Activated T-cell treated with anti-CD3 and anti-CD28 coated beads, Interleukin-2, amount 50 U/mL, for 24 hours (primary cell): ENCODE measurements around the gene BIRC2.
A peak's percentile ranks its signal among the peaks of the same experiment; 100 is the strongest.

Experiments used
- DNase-seq: peaks from one replicate; pipeline ENCODE4 v3.0.0-alpha.2; 2020
- H3K27ac Mint-ChIP-seq: 2 replicates; pipeline ENCODE4 v1.8.0; 2020; ENCODE audit warnings: mild to moderate bottlenecking, mixed read lengths
- H3K27me3 Mint-ChIP-seq: 2 replicates; pipeline ENCODE4 v1.8.0; 2020; ENCODE audit warnings: mixed read lengths
- H3K36me3 Mint-ChIP-seq: 2 replicates; pipeline ENCODE4 v1.8.0; 2020; ENCODE audit warnings: low read depth, mixed read lengths
- H3K4me1 Mint-ChIP-seq: 2 replicates; pipeline ENCODE4 v1.8.0; 2020; ENCODE audit warnings: low read depth, mixed read lengths
- H3K4me3 Mint-ChIP-seq: 2 replicates; pipeline ENCODE4 v1.8.0; 2020; ENCODE audit warnings: mild to moderate bottlenecking, moderate library complexity, mixed read lengths
- H3K9me3 Mint-ChIP-seq: 2 replicates; pipeline ENCODE4 v1.8.0; 2020; ENCODE audit warnings: mixed read lengths

Gene BIRC2

GRCh38 chr11:102416976-102417375 is 70.0 kb downstream of the BIRC2 start:
- peaks cover 10% of the 10 kb centered on the region for H3K9me3 Mint-ChIP-seq
- H3K27ac Mint-ChIP-seq, result peak overlapping the region; percentile 92
- H3K4me1 Mint-ChIP-seq, result peaks cover 99% of the 10 kb centered on the region
- H3K27me3 Mint-ChIP-seq, result no peaks in the 10 kb centered on the region
- H3K36me3 Mint-ChIP-seq, result peaks cover 73% of the 10 kb centered on the region
- H3K4me3 Mint-ChIP-seq, result peak overlapping the region; percentile 39
- no peak for DNase-seq

- Mint-ChIP-seq H3K27ac (no peak overlapping the region), H3K9me3 (peaks cover 10% of the 10 kb centered on the region), H3K27me3 (no peaks in the 10 kb centered on the region), H3K4me1 (peaks cover 98% of the 10 kb centered on the region), H3K4me3 (no peak overlapping the region), H3K36me3 (peaks cover 66% of the 10 kb centered on the region)
- DNase-seq, result no peak
These were observed 72.2 kb downstream of the BIRC2 start for GRCh38 chr11:102419181-102419580.

GRCh38 chr11:102420547-102420946 is 73.5 kb downstream of the BIRC2 start:
- DNase-seq, result no peak
- no peaks in the 10 kb centered on the region for H3K27me3 Mint-ChIP-seq
- peak overlapping the region; percentile 7 for H3K4me3 Mint-ChIP-seq
- peaks cover 71% of the 10 kb centered on the region for H3K36me3 Mint-ChIP-seq
- peaks cover 10% of the 10 kb centered on the region for H3K9me3 Mint-ChIP-seq
- peak overlapping the region; percentile 83 for H3K27ac Mint-ChIP-seq
- peaks cover 95% of the 10 kb centered on the region for H3K4me1 Mint-ChIP-seq

- Mint-ChIP-seq H3K27ac (peak overlapping the region; percentile 83), H3K27me3 (no peaks in the 10 kb centered on the region), H3K36me3 (peaks cover 73% of the 10 kb centered on the region), H3K4me3 (no peak overlapping the region), H3K4me1 (peaks cover 96% of the 10 kb centered on the region), H3K9me3 (peaks cover 10% of the 10 kb centered on the region)
- DNase-seq, result no peak
These were observed 74.2 kb downstream of the BIRC2 start for GRCh38 chr11:102421261-102421660.

GRCh38 chr11:102422817-102423712 is 76.1 kb downstream of the BIRC2 start:
- peaks cover 8% of the 10 kb centered on the region for H3K9me3 Mint-ChIP-seq
- H3K4me1 Mint-ChIP-seq, result peaks cover 89% of the 10 kb centered on the region
- no peaks in the 10 kb centered on the region for H3K27me3 Mint-ChIP-seq
- H3K36me3 Mint-ChIP-seq, result peaks cover 67% of the 10 kb centered on the region
- no peak overlapping the region for H3K4me3 Mint-ChIP-seq
- peak overlapping the region; percentile 81 for H3K27ac Mint-ChIP-seq
- no peak for DNase-seq

- H3K9me3 Mint-ChIP-seq, result peaks cover under 1% of the 10 kb centered on the region
- H3K27me3 Mint-ChIP-seq, result no peaks in the 10 kb centered on the region
- peak overlapping the region; percentile 24 for H3K27ac Mint-ChIP-seq
- H3K4me1 Mint-ChIP-seq, result peaks cover 85% of the 10 kb centered on the region
- peaks cover 64% of the 10 kb centered on the region for H3K36me3 Mint-ChIP-seq
- DNase-seq, result no peak
- no peak overlapping the region for H3K4me3 Mint-ChIP-seq
These were observed 76.9 kb downstream of the BIRC2 start for GRCh38 chr11:102423936-102424335.

GRCh38 chr11:102426000-102426399 is 79.0 kb downstream of the BIRC2 start:
- Mint-ChIP-seq H3K27ac (peak overlapping the region; percentile 50), H3K9me3 (no peaks in the 10 kb centered on the region), H3K36me3 (peaks cover 65% of the 10 kb centered on the region), H3K4me1 (peaks cover 85% of the 10 kb centered on the region), H3K27me3 (no peaks in the 10 kb centered on the region), H3K4me3 (no peak overlapping the region)
- no peak for DNase-seq

- Mint-ChIP-seq H3K9me3 (peaks cover 2% of the 10 kb centered on the region), H3K4me3 (no peak overlapping the region), H3K27ac (no peak overlapping the region), H3K4me1 (peaks cover 84% of the 10 kb centered on the region), H3K27me3 (no peaks in the 10 kb centered on the region), H3K36me3 (peaks cover 66% of the 10 kb centered on the region)
- no peak for DNase-seq
These were observed 79.6 kb downstream of the BIRC2 start for GRCh38 chr11:102426570-102426969.

- Mint-ChIP-seq H3K9me3 (peaks cover 7% of the 10 kb centered on the region), H3K4me1 (peaks cover 84% of the 10 kb centered on the region), H3K27ac (peak overlapping the region; percentile 85), H3K4me3 (no peak overlapping the region), H3K27me3 (no peaks in the 10 kb centered on the region), H3K36me3 (peaks cover 67% of the 10 kb centered on the region)
- no peak for DNase-seq
These were observed 80.1 kb downstream of the BIRC2 start for GRCh38 chr11:102427068-102427467.
